NT2/D1 (cell line): Measurements from ENCODE around the gene DAZL.

ENCODE experiments used
- DNase-seq: peaks from one replicate; pipeline ENCODE4 v3.0.0-alpha.2; 2011; ENCODE audit warnings: low read depth, low spot score
- H3K27me3 ChIP-seq: 2 replicates; pipeline ENCODE4 v1.6.0; 2011; ENCODE audit warnings: mild to moderate bottlenecking; ENCODE audit not compliant: insufficient read length, insufficient read depth
- H3K36me3 ChIP-seq: 2 replicates; pipeline ENCODE4 v1.6.1; 2011; ENCODE audit warnings: mild to moderate bottlenecking, low read length, mixed read lengths; ENCODE audit not compliant: insufficient read depth, insufficient read length
- H3K4me1 ChIP-seq: 2 replicates; pipeline ENCODE4 v1.5.1; 2011; ENCODE audit not compliant: insufficient read depth, insufficient read length
- H3K4me3 ChIP-seq: 2 replicates; pipeline ENCODE4 v1.5.1; 2011; ENCODE audit warnings: low read depth; ENCODE audit not compliant: insufficient read length
- H3K9ac ChIP-seq: 2 replicates; pipeline ENCODE4 v1.6.0; 2011; ENCODE audit warnings: low read depth; ENCODE audit not compliant: insufficient read length
- H3K9me3 ChIP-seq: 2 replicates; pipeline ENCODE4 v1.5.1; 2011; ENCODE audit warnings: mild to moderate bottlenecking, low read length; ENCODE audit not compliant: insufficient read depth
- SUZ12 ChIP-seq: IDR thresholded peaks from 2 replicates; pipeline ENCODE4 v1.6.1; 2011; ENCODE audit not compliant: insufficient read length, insufficient read depth; ENCODE audit errors: extremely low read depth
- YY1 ChIP-seq: IDR thresholded peaks from 2 replicates; pipeline ENCODE4 v1.6.1; 2011; ENCODE audit not compliant: insufficient read length, insufficient read depth
- ZNF274 ChIP-seq: IDR thresholded peaks from 2 replicates; pipeline ENCODE4 v1.6.1; 2011; ENCODE audit warnings: mild to moderate bottlenecking, low read depth, low read length

Gene DAZL

DNA sequence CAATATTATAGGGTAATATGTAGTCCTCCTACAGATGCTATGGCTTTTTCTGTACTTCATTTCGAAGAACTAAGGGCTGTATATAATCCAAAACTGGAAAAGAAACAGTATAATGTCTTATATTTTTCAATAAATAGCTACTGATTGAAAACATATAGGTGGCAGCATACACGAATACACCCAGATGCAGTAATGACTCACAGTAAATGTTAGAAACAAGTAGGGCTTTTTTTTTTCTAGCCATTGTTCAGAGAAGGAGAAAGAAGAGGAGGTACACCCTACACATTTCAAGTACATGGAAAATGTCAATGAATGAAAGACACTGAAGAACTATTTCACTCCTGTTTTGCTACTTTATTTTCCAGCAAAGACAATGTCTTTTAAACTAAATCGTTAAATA is 9.4 kb downstream of the DAZL start:
- Histone ChIP-seq H3K9me3 (no peaks in the 10 kb centered on the region), H3K9ac (no peak overlapping the region), H3K4me3 (no peak overlapping the region), H3K27me3 (no peaks in the 10 kb centered on the region), H3K4me1 (no peaks in the 10 kb centered on the region), H3K36me3 (no peaks in the 10 kb centered on the region)
- DNase-seq = no peak
- TF ChIP-seq ZNF274 (no peak), SUZ12 (no peak), YY1 (no peak)

DNA sequence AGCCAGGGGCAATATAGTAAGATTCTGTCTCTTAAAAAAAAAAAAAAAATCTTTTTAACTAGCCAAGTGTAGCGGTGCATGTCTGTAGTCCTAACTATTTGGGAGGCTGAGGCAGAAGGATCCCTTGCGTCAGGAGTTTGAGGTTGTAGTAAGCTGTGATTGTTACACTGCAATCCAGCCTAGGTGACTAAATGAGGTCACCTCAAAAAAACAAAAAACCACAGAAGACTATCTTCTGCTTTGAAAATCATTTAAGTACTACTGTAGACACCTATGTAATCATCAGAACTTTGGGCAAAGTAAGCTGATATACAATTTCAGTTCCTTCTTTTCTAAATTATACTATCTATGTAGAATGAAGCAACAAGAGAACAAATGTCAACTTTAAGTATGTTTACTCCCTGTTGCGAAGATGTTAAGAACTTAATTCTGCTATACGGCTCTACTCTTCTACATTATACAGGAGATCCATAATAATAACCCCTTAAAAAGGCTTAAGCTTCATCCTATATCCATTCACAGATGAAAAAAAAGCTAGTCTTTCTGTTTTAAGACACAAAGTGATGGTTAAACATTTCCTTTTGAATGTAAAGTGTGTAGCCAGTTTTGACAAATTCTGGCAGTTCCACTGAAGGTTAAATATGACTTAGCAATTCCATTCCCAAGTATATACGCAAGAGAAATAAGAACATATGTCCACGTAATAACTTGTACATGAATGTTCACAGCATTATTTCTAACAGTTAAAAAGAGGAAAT is 15.2 kb downstream of the DAZL start:
- Histone ChIP-seq H3K4me1 (no peaks in the 10 kb centered on the region), H3K27me3 (no peaks in the 10 kb centered on the region), H3K4me3 (no peak overlapping the region), H3K9me3 (no peaks in the 10 kb centered on the region), H3K9ac (no peak overlapping the region), H3K36me3 (no peaks in the 10 kb centered on the region)
- DNase-seq = no peak
- TF ChIP-seq SUZ12 (no peak), ZNF274 (no peak), YY1 (no peak)

DNA sequence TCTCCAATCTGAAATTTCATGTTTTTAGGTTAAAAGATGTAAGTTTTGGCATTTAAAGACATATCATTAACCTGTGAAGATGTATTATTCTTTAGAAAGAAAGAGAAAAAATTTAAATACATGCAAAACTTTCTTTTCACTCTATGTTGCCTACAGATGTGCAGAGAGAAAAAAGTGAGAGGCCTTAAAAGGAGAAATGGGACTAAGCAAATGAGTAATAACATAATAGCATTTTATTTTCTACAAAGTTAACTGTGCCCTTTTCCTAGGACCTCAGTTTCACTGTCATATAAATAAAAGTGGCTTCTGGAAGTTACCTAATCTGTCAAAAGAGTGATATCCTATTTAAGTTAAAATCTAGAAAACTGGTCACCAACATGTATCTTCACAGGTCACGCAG is 16.1 kb downstream of the DAZL start:
- Histone ChIP-seq H3K4me1 (no peaks in the 10 kb centered on the region), H3K4me3 (no peak overlapping the region), H3K9ac (no peak overlapping the region), H3K36me3 (no peaks in the 10 kb centered on the region), H3K27me3 (no peaks in the 10 kb centered on the region), H3K9me3 (no peaks in the 10 kb centered on the region)
- no peak for TF ChIP-seq ZNF274
- no peak for TF ChIP-seq SUZ12
- TF ChIP-seq YY1 = no peak
- no peak for DNase-seq

DNA sequence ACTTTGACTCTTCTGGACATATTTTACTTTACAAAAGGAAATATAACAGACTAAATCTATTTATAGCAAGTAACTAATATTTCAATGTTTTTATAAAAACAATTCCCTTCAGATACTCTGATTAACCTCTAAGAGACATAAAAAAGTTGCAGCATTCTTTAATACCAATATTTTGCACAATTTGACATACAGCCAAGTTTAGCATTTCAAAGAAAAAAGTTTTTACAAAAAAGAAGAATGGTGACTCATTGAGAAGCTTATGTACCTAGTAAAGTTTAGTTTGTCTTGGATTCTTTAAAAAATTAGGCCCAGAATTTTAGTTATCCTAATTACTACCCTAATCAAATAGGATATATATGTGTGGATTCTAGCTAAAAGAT is 17.6 kb downstream of the DAZL start:
- Histone ChIP-seq H3K9me3 (no peaks in the 10 kb centered on the region), H3K9ac (no peak overlapping the region), H3K27me3 (no peaks in the 10 kb centered on the region), H3K36me3 (no peaks in the 10 kb centered on the region), H3K4me1 (no peaks in the 10 kb centered on the region), H3K4me3 (no peak overlapping the region)
- DNase-seq = no peak
- no peak for TF ChIP-seq YY1
- no peak for TF ChIP-seq ZNF274
- no peak for TF ChIP-seq SUZ12

DNA sequence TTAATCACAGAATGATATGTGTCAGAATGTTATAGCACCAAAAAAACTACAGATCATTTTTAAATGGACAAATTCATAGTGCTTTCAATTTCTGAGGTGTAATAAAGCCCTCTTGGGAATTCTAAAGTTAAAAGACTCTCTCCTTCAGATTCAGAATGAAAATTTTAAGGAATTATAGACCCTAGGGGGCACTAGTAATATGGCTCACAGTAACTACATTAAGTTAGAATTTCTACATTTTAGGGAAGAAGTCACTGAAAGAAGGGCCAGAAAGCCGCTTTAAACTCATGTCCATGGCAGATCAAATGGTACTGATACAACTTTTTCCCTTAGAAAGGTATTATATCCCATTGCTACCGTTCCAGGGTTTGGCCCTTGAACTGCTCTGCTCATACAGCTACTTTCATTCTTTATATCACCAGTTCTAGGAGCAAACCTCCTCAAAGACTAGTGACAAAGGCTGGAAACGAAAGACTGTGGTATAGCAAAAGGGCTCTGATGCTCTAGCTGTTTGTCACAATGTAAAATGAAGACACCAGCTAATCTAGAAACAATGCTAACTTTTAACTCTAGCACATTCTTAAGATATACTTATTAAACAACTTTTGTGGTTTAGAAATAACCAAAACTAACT is 18.1 kb downstream of the DAZL start:
- H3K4me3 ChIP-seq = no peak overlapping the region
- no peaks in the 10 kb centered on the region for H3K36me3 ChIP-seq
- H3K4me1 ChIP-seq = no peaks in the 10 kb centered on the region
- no peaks in the 10 kb centered on the region for H3K9me3 ChIP-seq
- no peaks in the 10 kb centered on the region for H3K27me3 ChIP-seq
- no peak for DNase-seq
- H3K9ac ChIP-seq = no peak overlapping the region
- TF ChIP-seq YY1 (no peak), ZNF274 (no peak), SUZ12 (no peak)

DNA sequence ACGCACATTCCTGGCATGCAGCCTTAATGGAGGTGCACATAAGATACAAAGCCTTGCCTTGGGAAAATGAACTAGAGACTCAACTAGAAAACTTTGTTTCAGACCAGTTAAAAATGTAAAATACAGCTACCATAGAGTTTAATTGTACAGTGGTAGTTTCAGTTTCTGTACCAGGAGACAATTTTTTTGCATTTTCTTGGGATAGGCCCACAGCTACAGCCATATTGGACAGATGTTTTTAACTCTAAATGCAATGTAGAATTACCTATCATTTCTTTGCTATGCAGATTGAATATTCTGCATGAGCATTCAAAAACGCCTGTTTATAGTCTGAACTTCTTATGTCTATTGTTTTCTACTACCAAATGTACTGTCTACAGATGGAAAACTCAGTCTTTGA is 20.3 kb downstream of the DAZL start:
- Histone ChIP-seq H3K27me3 (no peaks in the 10 kb centered on the region), H3K9me3 (no peaks in the 10 kb centered on the region), H3K9ac (no peak overlapping the region), H3K4me3 (no peak overlapping the region), H3K36me3 (no peaks in the 10 kb centered on the region), H3K4me1 (no peaks in the 10 kb centered on the region)
- DNase-seq = no peak
- TF ChIP-seq ZNF274 (no peak), SUZ12 (no peak), YY1 (no peak)

DNA sequence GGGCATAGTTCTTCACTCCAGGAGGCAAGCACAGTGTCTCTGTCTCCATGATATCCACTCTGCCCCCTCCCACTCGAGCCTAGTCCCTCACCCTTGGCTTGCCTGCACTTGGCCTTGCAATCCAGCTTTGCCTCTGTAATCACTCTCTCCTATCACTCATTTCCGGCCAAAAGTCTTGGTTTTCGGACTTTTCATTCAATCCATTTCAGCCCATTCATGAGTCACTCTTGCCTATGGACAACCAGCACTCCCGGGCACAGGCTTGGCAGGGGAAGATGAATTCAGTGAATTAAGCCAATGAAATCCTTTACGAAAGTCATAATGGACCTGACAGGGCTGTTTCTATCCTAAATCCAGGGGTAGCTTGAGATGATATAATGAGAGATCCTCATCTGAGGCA is 21.7 kb downstream of the DAZL start:
- TF ChIP-seq SUZ12 = no peak

DNA sequence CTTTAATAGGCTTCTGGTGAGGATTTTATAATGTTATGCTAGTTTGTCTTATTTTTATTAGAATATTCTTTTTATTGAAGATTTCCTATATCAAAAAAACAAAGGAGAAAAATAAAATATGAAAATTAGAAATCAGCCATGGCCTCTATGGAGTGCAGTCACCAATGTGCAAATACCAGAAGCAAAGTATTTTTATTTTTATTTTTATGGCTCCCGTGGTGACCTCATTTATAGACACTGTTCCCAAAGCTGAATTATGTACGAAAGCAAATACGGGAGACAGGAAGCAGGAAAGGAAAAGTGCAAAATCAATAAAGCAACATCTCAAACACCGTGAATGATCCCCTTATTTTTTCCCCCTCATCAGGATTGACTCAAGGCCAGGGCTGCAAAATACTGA is 35.1 kb downstream of the DAZL start:
- Histone ChIP-seq H3K4me3 (no peak overlapping the region), H3K9me3 (no peaks in the 10 kb centered on the region), H3K9ac (no peak overlapping the region), H3K27me3 (no peaks in the 10 kb centered on the region), H3K36me3 (no peaks in the 10 kb centered on the region), H3K4me1 (no peaks in the 10 kb centered on the region)
- no peak for DNase-seq
- TF ChIP-seq ZNF274 (no peak), SUZ12 (no peak)

More for the DNA sequence above, 21.7 kb downstream of the DAZL start:
- Histone ChIP-seq H3K9me3 (no peaks in the 10 kb centered on the region), H3K36me3 (no peaks in the 10 kb centered on the region), H3K27me3 (no peaks in the 10 kb centered on the region), H3K9ac (no peak overlapping the region), H3K4me3 (no peak overlapping the region), H3K4me1 (no peaks in the 10 kb centered on the region)
- DNase-seq = no peak
